G401.6 (cell line): ENCODE measurements around the gene PCDHGA7.
"Not testable (repeated sequence)": the region's sequence is repeated elsewhere in the genome, so short reads cannot be mapped to it uniquely, and the experiment has no call there.

Experiments used
- FAIRE-seq: peaks from 2 replicates; lab custom pipeline; 2012; peaks lifted over from hg19 to GRCh38; lab: Jason Lieb, UNC

The PCDHGA7 gene

DNA sequence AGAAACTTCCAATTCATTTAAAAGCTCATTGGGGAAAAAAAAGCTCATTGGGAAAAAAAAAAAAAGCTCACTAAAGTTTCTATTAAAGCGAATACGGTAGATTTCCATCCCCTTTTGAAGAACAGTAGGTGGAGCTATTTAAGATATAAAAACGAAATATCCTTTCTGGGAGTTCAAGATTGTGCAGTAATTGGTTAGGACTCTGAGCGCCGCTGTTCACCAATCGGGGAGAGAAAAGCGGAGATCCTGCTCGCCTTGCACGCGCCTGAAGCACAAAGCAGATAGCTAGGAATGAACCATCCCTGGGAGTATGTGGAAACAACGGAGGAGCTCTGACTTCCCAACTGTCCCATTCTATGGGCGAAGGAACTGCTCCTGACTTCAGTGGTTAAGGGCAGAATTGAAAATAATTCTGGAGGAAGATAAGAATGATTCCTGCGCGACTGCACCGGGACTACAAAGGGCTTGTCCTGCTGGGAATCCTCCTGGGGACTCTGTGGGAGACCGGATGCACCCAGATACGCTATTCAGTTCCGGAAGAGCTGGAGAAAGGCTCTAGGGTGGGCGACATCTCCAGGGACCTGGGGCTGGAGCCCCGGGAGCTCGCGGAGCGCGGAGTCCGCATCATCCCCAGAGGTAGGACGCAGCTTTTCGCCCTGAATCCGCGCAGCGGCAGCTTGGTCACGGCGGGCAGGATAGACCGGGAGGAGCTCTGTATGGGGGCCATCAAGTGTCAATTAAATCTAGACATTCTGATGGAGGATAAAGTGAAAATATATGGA, 48.0 kb downstream of the PCDHGA7 start, which contains the start of gene PCDHGA12:
PCDHGA12 (plus strand) TSS at position 176 of the 782 bp plus-strand sequence; CDS start at position 429, 253 bp downstream.
- FAIRE-seq: no peak

DNA sequence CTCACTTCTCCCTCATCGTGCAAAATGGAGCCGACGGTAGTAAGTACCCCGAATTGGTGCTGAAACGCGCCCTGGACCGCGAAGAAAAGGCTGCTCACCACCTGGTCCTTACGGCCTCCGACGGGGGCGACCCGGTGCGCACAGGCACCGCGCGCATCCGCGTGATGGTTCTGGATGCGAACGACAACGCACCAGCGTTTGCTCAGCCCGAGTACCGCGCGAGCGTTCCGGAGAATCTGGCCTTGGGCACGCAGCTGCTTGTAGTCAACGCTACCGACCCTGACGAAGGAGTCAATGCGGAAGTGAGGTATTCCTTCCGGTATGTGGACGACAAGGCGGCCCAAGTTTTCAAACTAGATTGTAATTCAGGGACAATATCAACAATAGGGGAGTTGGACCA, 48.7 kb downstream of the PCDHGA7 start:
- no peak for FAIRE-seq

DNA sequence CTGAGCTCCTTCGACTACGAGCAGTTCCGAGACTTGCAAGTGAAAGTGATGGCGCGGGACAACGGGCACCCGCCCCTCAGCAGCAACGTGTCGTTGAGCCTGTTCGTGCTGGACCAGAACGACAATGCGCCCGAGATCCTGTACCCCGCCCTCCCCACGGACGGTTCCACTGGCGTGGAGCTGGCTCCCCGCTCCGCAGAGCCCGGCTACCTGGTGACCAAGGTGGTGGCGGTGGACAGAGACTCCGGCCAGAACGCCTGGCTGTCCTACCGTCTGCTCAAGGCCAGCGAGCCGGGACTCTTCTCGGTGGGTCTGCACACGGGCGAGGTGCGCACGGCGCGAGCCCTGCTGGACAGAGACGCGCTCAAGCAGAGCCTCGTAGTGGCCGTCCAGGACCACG, 49.8 kb downstream of the PCDHGA7 start:
- FAIRE-seq: not testable (repeated sequence)

DNA sequence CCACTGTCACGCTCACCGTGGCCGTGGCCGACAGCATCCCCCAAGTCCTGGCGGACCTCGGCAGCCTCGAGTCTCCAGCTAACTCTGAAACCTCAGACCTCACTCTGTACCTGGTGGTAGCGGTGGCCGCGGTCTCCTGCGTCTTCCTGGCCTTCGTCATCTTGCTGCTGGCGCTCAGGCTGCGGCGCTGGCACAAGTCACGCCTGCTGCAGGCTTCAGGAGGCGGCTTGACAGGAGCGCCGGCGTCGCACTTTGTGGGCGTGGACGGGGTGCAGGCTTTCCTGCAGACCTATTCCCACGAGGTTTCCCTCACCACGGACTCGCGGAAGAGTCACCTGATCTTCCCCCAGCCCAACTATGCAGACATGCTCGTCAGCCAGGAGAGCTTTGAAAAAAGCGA, 50.2 kb downstream of the PCDHGA7 start:
- not testable (repeated sequence) for FAIRE-seq

DNA sequence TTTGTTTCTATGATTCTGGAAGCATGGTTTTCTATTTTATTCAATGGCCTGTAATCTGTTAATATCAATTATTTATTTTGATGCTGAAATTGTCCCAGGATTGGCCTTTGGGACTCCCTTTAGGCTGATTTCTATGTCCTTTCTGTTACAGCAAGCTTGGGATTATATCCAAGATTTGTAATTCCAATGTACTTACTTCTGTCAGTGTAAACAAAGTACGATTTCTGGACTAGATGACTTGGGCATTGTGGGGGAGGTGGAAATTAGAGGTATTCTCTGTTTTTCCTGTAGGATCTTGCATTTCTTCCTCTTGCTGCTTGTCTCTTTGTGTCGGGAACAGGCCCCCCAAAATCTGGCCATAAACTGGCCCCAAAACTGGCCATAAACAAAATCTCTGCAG, 51.5 kb downstream of the PCDHGA7 start:
- FAIRE-seq: no peak
